Spleen (tissue), 11 donors: ENCODE data around the gene CELSR3. TPM values are rescaled to one million over a fixed set of nuclear protein-coding genes. Genes with fewer than 3 reads are reported as not detected.

ENCODE experiments used
- DNase-seq: peaks from one replicate; pipeline ENCODE4 v3.0.0-alpha.2; 2020
- H3K27ac ChIP-seq, 8 donors: fragments of 200-600 bp; sonication (generic) in 7 of 8; 1 replicate in 4 of 8; 2 replicates in 4 of 8; pipeline versions ENCODE4 v1.5.0 to v1.8.0; 2016 to 2021; ENCODE audit warnings: inconsistent platforms in 4 of 8, mild to moderate bottlenecking in 4 of 8, moderate library complexity in 1 of 8
- H3K27me3 ChIP-seq, 7 donors: fragments of 200-600 bp; sonication (generic) in 6 of 7; replicated peaks in 1 of 7; 1 replicate in 4 of 7; 2 replicates in 3 of 7; pipeline versions ENCODE4 v1.5.0 to v1.8.0; 2016 to 2021; ENCODE audit warnings: inconsistent platforms in 3 of 7, mild to moderate bottlenecking in 1 of 7
- H3K36me3 ChIP-seq, 6 donors: fragments of 200-600 bp; sonication (generic) in 5 of 6; 1 replicate in 4 of 6; 2 replicates in 2 of 6; pipeline versions ENCODE4 v1.5.0 to v1.8.0; 2016 to 2021; ENCODE audit warnings: inconsistent platforms in 2 of 6
- H3K4me1 ChIP-seq, 6 donors: fragments of 200-600 bp; sonication (generic) in 5 of 6; 1 replicate in 3 of 6; 2 replicates in 3 of 6; pipeline versions ENCODE4 v1.5.0 to v1.8.0; 2016 to 2021; ENCODE audit warnings: inconsistent platforms in 3 of 6
- H3K4me3 ChIP-seq, 8 donors: fragments of 200-600 bp; sonication (generic) in 7 of 8; 1 replicate in 4 of 8; 2 replicates in 4 of 8; pipeline versions ENCODE4 v1.5.0 to v1.8.0; 2016 to 2021; ENCODE audit warnings: inconsistent platforms in 4 of 8, mild to moderate bottlenecking in 4 of 8, moderate library complexity in 2 of 8
- H3K9me3 ChIP-seq, 8 donors: fragments of 200-600 bp; sonication (generic) in 7 of 8; 1 replicate in 4 of 8; 2 replicates in 4 of 8; pipeline versions ENCODE4 v1.5.0 to v1.8.0; 2016 to 2021; ENCODE audit warnings: inconsistent platforms in 4 of 8
- POLR2A ChIP-seq, 3 donors: fragments of 450-650 bp; IDR thresholded peaks; one replicate each; pipeline ENCODE4 v1.5.1; 2017; ENCODE audit warnings: antibody characterized with exemption in 3 of 3, mild to moderate bottlenecking in 1 of 3
- POLR2AphosphoS5 ChIP-seq, 3 donors: sonication (generic); formaldehyde crosslinking; IDR thresholded peaks; one replicate each; pipeline ENCODE4 v1.5.1; 2017; ENCODE audit warnings: antibody characterized with exemption in 3 of 3
- WGBS, 5 donors: extraction: QIAGEN DNeasy Blood & Tissue Kit in 3 of 5; methylation state at CpG; one replicate each; pipeline versions ENCODE4 v1.1.5 to v1.1.7; 2013 to 2018; 5-methylcytosine and 5-hydroxymethylcytosine counted together
- intact Hi-C: fragments of 100-400 bp; cut with DNase I; formaldehyde crosslinking; loops from one replicate; pipeline ENCODE4 v1.15.0; 2023; ENCODE audit warnings: low total_unique reads
- polyA plus RNA-seq, 3 donors: library from polyadenylated mRNA; stranded (reverse); fragments of 200-250 nt; gene quantifications; one replicate each; pipeline ENCODE4 v1.2.1, GENCODE V29; 2013
- total RNA-seq, 7 donors: library from RNA; depleted of rRNA in 3 of 7; stranded (reverse); fragments of >200 nt in 3 of 7; fragmentation: NEBNext Ultra II Directional in 4 of 7; extraction: Animal tissue kit (Norgen Biotek cat#: 25700) in 4 of 7; gene quantifications; one replicate each; pipeline versions ENCODE4 v1.1.0 to v1.2.1, GENCODE V29; 2016 to 2021
- TF ChIP-seq, protein P1 (sequence below), 11 experiments: fragments of 200-600 bp in 7 of 11; fragments of 450-650 bp in 4 of 11; sonication (generic) in 4 of 11; IDR thresholded peaks in 8 of 11; conservative IDR thresholded peaks in 3 of 11; 1 replicate in 7 of 11; 2 replicates in 4 of 11; pipeline versions ENCODE4 v1.4.0 to v1.8.0; 2016 to 2021; ENCODE audit warnings: antibody characterized with exemption in 11 of 11, inconsistent platforms in 4 of 11, mild to moderate bottlenecking in 1 of 11
- donor health status: healthy with polysubstance abuse.
- donor health status: DM: no; HTN: no; CAD: no; lungs with moderate emphysema.
- donor health status: DM: no; HTN: no; CAD: no.
- donor health status: Bipolar disorder and iron deficiency.
- donor health status: healthy.
- donor health status: DM: no; HTN: no; CAD: no.
- donor health status: DM: yes; HTN: yes; CAD: no.

CELSR3 gene
- total and polyA plus RNA-seq, 10 donors = 0.56 to 2.7 (median 1.9) TPM

DNA sequence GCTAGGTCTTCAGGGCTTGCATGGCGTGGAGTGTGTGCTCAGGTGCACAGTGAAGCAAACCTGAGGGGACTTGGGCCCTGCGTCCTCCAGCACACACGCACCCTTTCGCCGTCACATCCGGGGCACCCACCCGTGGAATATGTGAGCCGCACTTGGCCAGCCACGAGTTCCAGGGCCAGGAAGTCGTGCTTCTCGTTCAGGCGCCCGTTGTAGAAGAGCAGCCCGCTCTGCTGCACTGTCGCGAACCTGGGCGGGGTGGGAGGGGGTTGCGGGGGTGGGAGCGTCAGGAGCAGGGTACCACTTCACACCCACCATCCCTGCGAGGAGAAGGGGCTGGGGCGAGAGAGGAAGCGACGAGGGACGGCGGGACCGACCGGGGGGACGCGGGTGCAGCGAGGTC lies 7.1 kb downstream of the CELSR3 start:
- WGBS, 5 donors = 9 to 14% (median 9%) methylated on average over 22 to 30 of the region's 30 CpGs
- Histone ChIP-seq H3K4me1 (peaks cover 0 to 25% (median 22%) of the 10 kb centered on the region in 6 donors), H3K4me3 (peak overlapping the region; percentile 58 to 90 (median 70)), H3K27ac (peak overlapping the region in 7 of 8 donors; percentile 24 to 88 (median 75)), H3K27me3 (peaks cover 0 to 42% (median 2%) of the 10 kb centered on the region in 7 donors), H3K36me3 (no peaks in the 10 kb centered on the region), H3K9me3 (no peaks in the 10 kb centered on the region)
- peak; percentile 90 for DNase-seq
- TF ChIP-seq POLR2A (IDR thresholded peaks at IDR 0.05) (no peak), POLR2AphosphoS5 (IDR thresholded peaks at IDR 0.05) (peak in 1 of 3 donors; percentile 49)
- intact Hi-C loops = no loop called here

DNA sequence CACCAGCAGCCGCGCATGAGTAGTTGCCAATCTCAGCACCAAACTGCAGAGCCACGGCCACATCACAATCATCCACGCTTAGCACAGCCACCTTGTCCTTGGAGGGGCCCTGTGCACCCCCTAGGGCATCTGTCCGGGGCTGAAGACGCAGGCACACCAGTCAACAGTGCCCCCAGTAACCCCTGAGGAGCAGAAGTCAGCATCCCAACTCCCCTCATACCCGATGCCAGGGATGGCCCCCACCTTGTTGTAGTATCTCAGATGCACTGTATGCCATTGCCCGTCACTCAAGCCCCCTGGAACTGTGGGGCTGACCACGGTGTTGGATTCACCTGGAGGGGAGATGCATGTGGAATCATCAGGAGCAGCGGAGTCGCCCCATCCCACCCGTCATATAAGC lies 7.6 kb downstream of the CELSR3 start:
- Histone ChIP-seq H3K27me3 (peaks cover 0 to 37% (median 0%) of the 10 kb centered on the region in 7 donors), H3K4me1 (peaks cover 0 to 25% (median 22%) of the 10 kb centered on the region in 6 donors), H3K9me3 (no peaks in the 10 kb centered on the region), H3K27ac (peak overlapping the region in 4 of 8 donors; percentile 75 to 88 (median 82)), H3K36me3 (no peaks in the 10 kb centered on the region), H3K4me3 (peak overlapping the region in 1 of 8 donors; percentile 90)
- 79 to 91% (median 91%) methylated on average over 8 to 12 of the region's 12 CpGs for WGBS, 5 donors
- intact Hi-C loops = no loop called here
- no peak for DNase-seq
- TF ChIP-seq POLR2A (IDR thresholded peaks at IDR 0.05) (no peak), POLR2AphosphoS5 (IDR thresholded peaks at IDR 0.05) (no peak)
- TF ChIP-seq, protein P1, sequence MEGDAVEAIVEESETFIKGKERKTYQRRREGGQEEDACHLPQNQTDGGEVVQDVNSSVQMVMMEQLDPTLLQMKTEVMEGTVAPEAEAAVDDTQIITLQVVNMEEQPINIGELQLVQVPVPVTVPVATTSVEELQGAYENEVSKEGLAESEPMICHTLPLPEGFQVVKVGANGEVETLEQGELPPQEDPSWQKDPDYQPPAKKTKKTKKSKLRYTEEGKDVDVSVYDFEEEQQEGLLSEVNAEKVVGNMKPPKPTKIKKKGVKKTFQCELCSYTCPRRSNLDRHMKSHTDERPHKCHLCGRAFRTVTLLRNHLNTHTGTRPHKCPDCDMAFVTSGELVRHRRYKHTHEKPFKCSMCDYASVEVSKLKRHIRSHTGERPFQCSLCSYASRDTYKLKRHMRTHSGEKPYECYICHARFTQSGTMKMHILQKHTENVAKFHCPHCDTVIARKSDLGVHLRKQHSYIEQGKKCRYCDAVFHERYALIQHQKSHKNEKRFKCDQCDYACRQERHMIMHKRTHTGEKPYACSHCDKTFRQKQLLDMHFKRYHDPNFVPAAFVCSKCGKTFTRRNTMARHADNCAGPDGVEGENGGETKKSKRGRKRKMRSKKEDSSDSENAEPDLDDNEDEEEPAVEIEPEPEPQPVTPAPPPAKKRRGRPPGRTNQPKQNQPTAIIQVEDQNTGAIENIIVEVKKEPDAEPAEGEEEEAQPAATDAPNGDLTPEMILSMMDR (IDR thresholded peaks at IDR 0.05 in 8 of 11, conservative IDR thresholded peaks at IDR 0.05 in 3 of 11) = no peak

DNA sequence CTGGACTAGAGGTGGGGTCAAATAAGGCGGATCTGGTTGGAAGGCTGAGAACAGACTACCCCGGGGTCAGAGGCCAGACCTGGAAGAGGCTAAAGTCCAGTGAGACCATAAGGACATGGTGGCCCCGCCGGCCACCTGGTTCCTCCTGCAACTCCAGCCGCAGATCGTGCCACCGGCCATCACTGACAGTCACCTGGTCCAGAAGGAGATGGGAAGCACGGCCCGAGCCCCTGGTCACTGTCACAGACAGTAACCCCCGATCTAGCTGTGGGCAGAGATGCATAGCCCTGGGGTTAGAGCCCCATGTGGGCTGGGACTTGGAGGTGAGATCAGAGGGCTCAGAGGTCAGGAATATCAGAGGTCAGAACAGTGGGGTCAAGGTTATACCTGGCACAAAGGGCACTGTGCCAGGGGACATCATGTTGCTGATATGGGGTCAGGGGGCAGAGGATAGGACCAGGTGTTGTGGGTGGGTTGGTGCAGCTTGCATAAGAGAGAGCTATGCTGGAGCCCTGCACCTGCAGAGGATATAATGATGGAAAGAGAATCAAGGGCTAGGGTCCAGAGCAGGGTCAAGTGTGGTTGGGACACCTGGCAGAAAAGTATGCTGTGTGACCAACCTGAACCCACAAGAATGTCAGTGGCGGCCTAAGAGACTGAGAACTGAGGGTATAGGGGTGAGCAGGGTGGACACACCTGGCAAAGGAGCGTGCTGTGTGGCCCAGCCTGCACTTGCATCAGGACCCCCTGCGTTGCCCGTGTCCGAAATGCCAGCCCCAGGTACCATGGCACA lies 9.6 kb downstream of the CELSR3 start:
- Histone ChIP-seq H3K27ac (no peak overlapping the region), H3K9me3 (no peaks in the 10 kb centered on the region), H3K27me3 (peaks cover 0 to 21% (median 0%) of the 10 kb centered on the region in 7 donors), H3K36me3 (no peaks in the 10 kb centered on the region), H3K4me3 (no peak overlapping the region), H3K4me1 (peaks cover 0 to 25% (median 22%) of the 10 kb centered on the region in 6 donors)
- no peak for DNase-seq
- TF ChIP-seq POLR2AphosphoS5 (IDR thresholded peaks at IDR 0.05) (no peak), POLR2A (IDR thresholded peaks at IDR 0.05) (no peak)
- TF ChIP-seq, protein P1 (IDR thresholded peaks at IDR 0.05 in 8 of 11, conservative IDR thresholded peaks at IDR 0.05 in 3 of 11) = no peak
- WGBS, 5 donors = 86 to 89% (median 88%) methylated on average over 9 to 15 of the region's 15 CpGs
- intact Hi-C loops = no loop called here

DNA sequence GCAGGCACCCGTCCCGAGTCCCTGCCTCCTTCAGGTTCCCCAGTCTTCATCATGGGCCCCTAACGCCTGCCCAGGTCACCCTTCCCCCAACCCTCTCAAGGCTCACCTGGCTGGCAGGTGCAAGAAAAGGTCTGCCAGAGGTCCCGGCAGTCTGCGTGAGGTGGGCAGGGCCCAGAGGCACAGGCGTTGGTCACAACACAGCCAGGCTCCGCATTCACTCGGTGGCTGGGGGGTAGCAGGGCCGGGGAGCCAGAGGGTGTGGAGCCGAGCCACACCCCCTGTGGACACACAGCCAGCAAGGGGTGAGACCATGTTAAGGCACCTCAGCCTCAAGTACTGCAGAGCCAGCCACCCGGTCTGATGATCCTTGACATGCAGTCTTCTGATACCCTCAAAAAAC lies 10.9 kb downstream of the CELSR3 start:
- no peak overlapping the region for H3K4me3 ChIP-seq
- H3K27me3 ChIP-seq = peaks cover 0 to 7% (median 0%) of the 10 kb centered on the region in 7 donors
- H3K36me3 ChIP-seq = no peaks in the 10 kb centered on the region
- intact Hi-C loops = no loop called here
- H3K4me1 ChIP-seq = peaks cover 0 to 19% (median 17%) of the 10 kb centered on the region in 6 donors
- no peaks in the 10 kb centered on the region for H3K9me3 ChIP-seq
- DNase-seq = no peak
- WGBS, 5 donors = 83 to 93% (median 89%) methylated on average over 3 to 11 of the region's 11 CpGs
- TF ChIP-seq POLR2AphosphoS5 (IDR thresholded peaks at IDR 0.05) (no peak), POLR2A (IDR thresholded peaks at IDR 0.05) (no peak)
- TF ChIP-seq, protein P1 (IDR thresholded peaks at IDR 0.05 in 8 of 11, conservative IDR thresholded peaks at IDR 0.05 in 3 of 11) = no peak
- no peak overlapping the region for H3K27ac ChIP-seq
